HEK293 (cell line): ENCODE measurements around the gene KCTD19.
A peak's percentile ranks its signal among the peaks of the same experiment; 100 is the strongest.

Experiments used
- CTCF ChIA-PET: fragments of 350-600 bp; formaldehyde crosslinking; extraction: SDS; loops from one replicate; lab custom pipeline; 2021; ENCODE audit warnings: antibody characterized with exemption; lab: Yijun Ruan, JAX
- POLR2A ChIA-PET: fragments of 300-600 bp; formaldehyde crosslinking; extraction: SDS; loops from one replicate; lab custom pipeline; 2020; ENCODE audit warnings: antibody characterized with exemption, inconsistent platforms; lab: Yijun Ruan, JAX
- H3K27ac ChIP-seq: fragments of 200-500 bp; sonication (Bioruptor generic); 2 replicates; pipeline ENCODE4 v1.5.1; 2014; ENCODE audit warnings: low read depth, low read length, control low read depth, inconsistent platforms; ENCODE audit errors: extremely low read depth
- H3K36me3 ChIP-seq, 2 experiments: fragments of 200-500 bp in 1 of 2; sonication (Bioruptor generic) in 1 of 2; 1 replicate in 1 of 2; 2 replicates in 1 of 2; pipeline ENCODE4 v1.5.1; 2014 to 2017; ENCODE audit warnings: inconsistent platforms in 2 of 2, low read length in 2 of 2; ENCODE audit not compliant: control insufficient read depth in 2 of 2, insufficient read depth in 1 of 2
- H3K4me1 ChIP-seq: fragments of 200-500 bp; sonication (Bioruptor generic); 2 replicates; pipeline ENCODE4 v1.5.1; 2014; ENCODE audit warnings: mild to moderate bottlenecking, low read length, inconsistent platforms; ENCODE audit not compliant: control insufficient read depth, insufficient read depth
- H3K4me3 ChIP-seq: 2 replicates; pipeline ENCODE4 v1.5.1; 2011; ENCODE audit warnings: low read depth, mild to moderate bottlenecking, control low read depth, low read length, moderate library complexity
- H3K9me3 ChIP-seq: fragments of 200-500 bp; sonication (Bioruptor generic); 2 replicates; pipeline ENCODE4 v1.5.1; 2014; ENCODE audit warnings: low read depth, low read length, inconsistent platforms; ENCODE audit not compliant: control insufficient read depth, insufficient read depth
- GLI4 ChIP-seq: fragments of 450-650 bp; formaldehyde crosslinking; IDR thresholded peaks from 2 replicates; pipeline ENCODE4 v1.5.1; 2016; ENCODE audit warnings: missing biosample characterization, missing genetic modification characterization
- KLF7 ChIP-seq: fragments of 450-650 bp; formaldehyde crosslinking; IDR thresholded peaks from 2 replicates; pipeline ENCODE4 v1.5.1; 2016; ENCODE audit warnings: missing biosample characterization, missing genetic modification characterization, borderline replicate concordance
- SALL2 ChIP-seq: fragments of 450-650 bp; formaldehyde crosslinking; IDR thresholded peaks from 2 replicates; pipeline ENCODE4 v1.5.0; 2017; ENCODE audit warnings: missing biosample characterization, mild to moderate bottlenecking, missing genetic modification characterization, borderline replicate concordance
- SP2 ChIP-seq: fragments of 450-650 bp; formaldehyde crosslinking; IDR thresholded peaks from 2 replicates; pipeline ENCODE4 v1.5.1; 2016; ENCODE audit warnings: missing biosample characterization, missing genetic modification characterization
- ZBTB26 ChIP-seq: fragments of 450-650 bp; formaldehyde crosslinking; optimal IDR thresholded peaks from 2 replicates; pipeline ENCODE3; 2016; ENCODE audit warnings: missing biosample characterization, mild to moderate bottlenecking, missing genetic modification characterization
- ZIC2 ChIP-seq: fragments of 450-650 bp; formaldehyde crosslinking; IDR thresholded peaks from 2 replicates; pipeline ENCODE4 v1.5.1; 2016; ENCODE audit warnings: missing biosample characterization, missing genetic modification characterization
- ZNF175 ChIP-seq: fragments of 450-650 bp; formaldehyde crosslinking; IDR thresholded peaks from 2 replicates; pipeline ENCODE4 v1.5.1; 2016; ENCODE audit warnings: missing biosample characterization, missing genetic modification characterization
- ZNF311 ChIP-seq: fragments of 450-650 bp; formaldehyde crosslinking; IDR thresholded peaks from 2 replicates; pipeline ENCODE4 v1.5.1; 2017; ENCODE audit warnings: missing biosample characterization, missing genetic modification characterization, borderline replicate concordance
- ZNF354C ChIP-seq: fragments of 450-650 bp; formaldehyde crosslinking; IDR thresholded peaks from 2 replicates; pipeline ENCODE4 v1.5.1; 2016; ENCODE audit warnings: missing biosample characterization, missing genetic modification characterization, low read depth, borderline replicate concordance
- ZNF398 ChIP-seq: fragments of 450-650 bp; formaldehyde crosslinking; IDR thresholded peaks from 2 replicates; pipeline ENCODE4 v1.5.1; 2017; ENCODE audit warnings: missing biosample characterization, missing genetic modification characterization
- ZNF433 ChIP-seq: fragments of 450-650 bp; formaldehyde crosslinking; IDR thresholded peaks from 2 replicates; pipeline ENCODE4 v1.5.1; 2016; ENCODE audit warnings: missing biosample characterization, missing genetic modification characterization, low read depth
- ZNF449 ChIP-seq: fragments of 450-650 bp; formaldehyde crosslinking; IDR thresholded peaks from 2 replicates; pipeline ENCODE4 v1.5.1; 2017; ENCODE audit warnings: missing biosample characterization, mild to moderate bottlenecking, missing genetic modification characterization, moderate library complexity
- ZNF555 ChIP-seq: fragments of 450-650 bp; formaldehyde crosslinking; conservative IDR thresholded peaks from 2 replicates; pipeline ENCODE4 v1.5.1; 2017; ENCODE audit warnings: missing biosample characterization, mild to moderate bottlenecking, missing genetic modification characterization, inconsistent platforms
- ZNF558 ChIP-seq: fragments of 450-650 bp; formaldehyde crosslinking; IDR thresholded peaks from 2 replicates; pipeline ENCODE4 v1.5.1; 2016; ENCODE audit warnings: missing biosample characterization, missing genetic modification characterization
- ZNF571 ChIP-seq: fragments of 450-650 bp; formaldehyde crosslinking; IDR thresholded peaks from 2 replicates; pipeline ENCODE4 v1.5.0; 2017; ENCODE audit warnings: missing biosample characterization, missing genetic modification characterization
- ZNF585B ChIP-seq: fragments of 450-650 bp; formaldehyde crosslinking; IDR thresholded peaks from 2 replicates; pipeline ENCODE4 v1.5.1; 2016; ENCODE audit warnings: missing biosample characterization, missing genetic modification characterization
- ZNF792 ChIP-seq: fragments of 450-650 bp; formaldehyde crosslinking; IDR thresholded peaks from 2 replicates; pipeline ENCODE4 v1.5.1; 2016; ENCODE audit warnings: missing biosample characterization, missing genetic modification characterization
- ZSCAN18 ChIP-seq: fragments of 450-650 bp; formaldehyde crosslinking; IDR thresholded peaks from 2 replicates; pipeline ENCODE4 v1.5.1; 2016; ENCODE audit warnings: missing biosample characterization, missing genetic modification characterization

Gene KCTD19

GRCh38 chr16:67244387-67245185, 82.0 kb downstream of the KCTD19 start:
- ChIA-PET CTCF (interaction anchor here (0.5 to 2.3 kb wide), 8 partner anchors 12 to 222 kb away, joined by 3 to 5 read pairs (median 4); partner anchors contain the start of gene TMEM208), POLR2A (interaction anchor here (0.5 to 7.4 kb wide), 6 partner anchors 14 to 641 kb away, joined by 3 to 109 read pairs (median 4); partner anchors contain the start of gene TMEM208)
- Histone ChIP-seq H3K9me3 (no peaks in the 10 kb centered on the region), H3K4me1 (peaks cover 9% of the 10 kb centered on the region), H3K36me3 (peaks cover 0 to 9% of the 10 kb centered on the region in 2 experiments; a peak in 1 of 3 replicates), H3K27ac (no peak overlapping the region)
- TF ChIP-seq ZNF792 (tag by site-specific recombination), result no peak
- no peak for TF ChIP-seq GLI4 (tag by site-specific recombination)
- no peak for TF ChIP-seq ZBTB26 (tag by site-specific recombination)
- no peak for TF ChIP-seq ZNF354C
- peak; percentile 24; the same call in 1 of the 2 replicates for TF ChIP-seq SP2 (tag by site-specific recombination)
- TF ChIP-seq ZNF555 (tag by site-specific recombination), result no peak
- no peak for TF ChIP-seq ZNF433 (tag by site-specific recombination)
- no peak for TF ChIP-seq ZNF449 (tag by site-specific recombination)
- no peak for TF ChIP-seq ZNF585B (tag by site-specific recombination)
- TF ChIP-seq, all 188 proteins: peak for 1
- H3K4me3 ChIP-seq, result no peak overlapping the region

GRCh38 chr16:67243481-67243880, 83.1 kb downstream of the KCTD19 start:
- ChIA-PET CTCF (interaction anchor here (0.9 to 1.4 kb wide), 2 partner anchors 16 to 17 kb away, joined by 3 read pairs; partner anchors contain the start of gene TMEM208), POLR2A (interaction anchor here (1.3 to 7.4 kb wide), 2 partner anchors 13 to 46 kb away, joined by 4 to 109 read pairs; partner anchors contain the start of gene TMEM208)
- no peaks in the 10 kb centered on the region for H3K9me3 ChIP-seq
- H3K4me1 ChIP-seq, result peaks cover 9% of the 10 kb centered on the region
- H3K4me3 ChIP-seq, result no peak overlapping the region
- H3K27ac ChIP-seq, result no peak overlapping the region
- H3K36me3 ChIP-seq, result peaks cover 0 to 20% of the 10 kb centered on the region in 2 experiments; a peak in 1 of 3 replicates
- TF ChIP-seq ZIC2 (tag by site-specific recombination) (0 out of 2 replicates have a peak, but pooled peaks have one; percentile 10), SALL2 (tag by site-specific recombination) (no peak), ZSCAN18 (tag by site-specific recombination) (no peak), ZNF175 (tag by site-specific recombination) (no peak)

GRCh38 chr16:67242138-67242730, 84.3 kb downstream of the KCTD19 start:
- CTCF ChIA-PET, result interaction anchor here (1.4 kb wide), 1 partner anchor 16 kb away, joined by 3 read pairs; no protein-coding TSS in a partner anchor
- no peak overlapping the region for H3K27ac ChIP-seq
- POLR2A ChIA-PET, result no interaction called here
- TF ChIP-seq ZNF398 (tag by site-specific recombination) (no peak), ZNF558 (tag by site-specific recombination) (no peak), ZNF449 (tag by site-specific recombination) (peak; percentile 77; the same call in 1 of the 2 replicates), ZNF311 (tag by site-specific recombination) (no peak), KLF7 (tag by site-specific recombination) (no peak), ZNF571 (no peak)

More at GRCh38 chr16:67242138-67242730, 84.3 kb downstream of the KCTD19 start:
- Histone ChIP-seq H3K4me3 (no peak overlapping the region), H3K36me3 (peaks cover 0 to 33% of the 10 kb centered on the region in 2 experiments; a peak in 1 of 3 replicates), H3K9me3 (no peaks in the 10 kb centered on the region), H3K4me1 (peaks cover 4% of the 10 kb centered on the region; the same call in 1 of the 2 replicates)
